IMR-90 (cell line): Measurements from ENCODE around the gene CD68. TPM values are rescaled to one million over a fixed set of nuclear protein-coding genes. Genes with fewer than 3 reads are reported as not detected.
A peak's percentile ranks its signal among the peaks of the same experiment; 100 is the strongest.

Experiments used
- ATAC-seq: fragments of 200-7000 bp; cut with Tn5 transposase; 2 replicates; pipeline ENCODE4 v1.9.1; 2020; ENCODE audit warnings: low read depth, mild to moderate bottlenecking, moderate library complexity
- BruUV-seq: library from RNA; stranded (reverse); fragments of 400-500 nt; replicated peaks from 2 replicates; lab custom pipeline; 2021; lab: Mats Ljungman, UMichigan
- CTCF ChIA-PET: fragments of 300-600 bp; formaldehyde crosslinking; extraction: SDS; loops from one replicate; lab custom pipeline; 2021; ENCODE audit warnings: antibody characterized with exemption; lab: Yijun Ruan, JAX
- POLR2A ChIA-PET: fragments of 300-600 bp; sonication (Branson Sonifier 250); formaldehyde crosslinking; loops from one replicate; lab custom pipeline; 2022; ENCODE audit warnings: antibody characterized with exemption; ENCODE audit not compliant: unreplicated experiment; lab: Charles Lee
- DNase-seq: peaks from one replicate; pipeline ENCODE4 v3.0.0; 2013
- H2AFZ ChIP-seq: replicated peaks from 2 replicates; pipeline ENCODE3; 2013; ENCODE audit warnings: low read length, mild to moderate bottlenecking; ENCODE audit not compliant: poor library complexity
- H2AK5ac ChIP-seq: 2 replicates; pipeline ENCODE4 v1.6.1; 2013; ENCODE audit warnings: low read depth, low read length, inconsistent platforms
- H2AK9ac ChIP-seq: replicated peaks from 2 replicates; pipeline ENCODE3; 2013; ENCODE audit warnings: mild to moderate bottlenecking, low read depth, low read length, moderate library complexity; ENCODE audit not compliant: poor library complexity
- H2BK120ac ChIP-seq: 2 replicates; pipeline ENCODE4 v1.6.1; 2013; ENCODE audit warnings: low read depth, low read length, inconsistent platforms
- H2BK15ac ChIP-seq: 3 replicates; pipeline ENCODE4 v1.6.1; 2013; ENCODE audit warnings: low read depth, low read length, inconsistent platforms
- H2BK20ac ChIP-seq: 2 replicates; pipeline ENCODE4 v1.6.1; 2013; ENCODE audit warnings: low read depth, mild to moderate bottlenecking, inconsistent platforms, low read length, moderate library complexity
- H2BK5ac ChIP-seq: 2 replicates; pipeline ENCODE4 v1.6.1; 2013; ENCODE audit warnings: mild to moderate bottlenecking, low read depth, low read length, inconsistent platforms; ENCODE audit not compliant: poor library complexity, severe bottlenecking
- H3K14ac ChIP-seq: replicated peaks from 2 replicates; pipeline ENCODE4 v1.6.1; 2013; ENCODE audit warnings: low read depth, low read length, inconsistent platforms
- H3K18ac ChIP-seq: 2 replicates; pipeline ENCODE4 v1.6.1; 2013; ENCODE audit warnings: low read depth, low read length, control low read depth
- H3K23ac ChIP-seq: 2 replicates; pipeline ENCODE4 v1.6.1; 2013; ENCODE audit warnings: low read depth, low read length, inconsistent platforms
- H3K27ac ChIP-seq: 2 replicates; pipeline ENCODE4 v1.5.1; 2013; ENCODE audit warnings: mild to moderate bottlenecking, control low read depth, low read length; ENCODE audit not compliant: insufficient read depth
- H3K27me3 ChIP-seq: 2 replicates; pipeline ENCODE4 v1.6.1; 2013; ENCODE audit warnings: low read length; ENCODE audit not compliant: control insufficient read depth, insufficient read depth
- H3K36me3 ChIP-seq: 2 replicates; pipeline ENCODE4 v1.6.1; 2013; ENCODE audit warnings: low read length, mixed read lengths; ENCODE audit not compliant: control insufficient read depth, insufficient read depth
- H3K4ac ChIP-seq: 2 replicates; pipeline ENCODE4 v1.6.1; 2013; ENCODE audit warnings: low read depth, low read length, inconsistent platforms
- H3K4me1 ChIP-seq: 2 replicates; pipeline ENCODE4 v1.6.1; 2013; ENCODE audit warnings: low read length, mixed read lengths; ENCODE audit not compliant: control insufficient read depth, insufficient read depth
- H3K4me2 ChIP-seq: 2 replicates; pipeline ENCODE4 v1.6.1; 2013; ENCODE audit warnings: low read depth, mild to moderate bottlenecking, control low read depth, low read length, moderate library complexity
- H3K4me3 ChIP-seq: 2 replicates; pipeline ENCODE4 v1.5.1; 2013; ENCODE audit warnings: low read depth, mild to moderate bottlenecking, control low read depth, low read length, moderate library complexity; ENCODE audit not compliant: insufficient read depth
- H3K56ac ChIP-seq: 2 replicates; pipeline ENCODE4 v1.6.1; 2013; ENCODE audit warnings: low read length, inconsistent platforms; ENCODE audit not compliant: insufficient read depth; ENCODE audit errors: extremely low read depth
- H3K79me1 ChIP-seq, 2 experiments: 2 replicates each; pipeline ENCODE4 v1.6.1; 2013; ENCODE audit warnings: low read length in 2 of 2, inconsistent platforms in 1 of 2, low read depth in 1 of 2
- H3K9ac ChIP-seq: 2 replicates; pipeline ENCODE4 v1.6.1; 2013; ENCODE audit warnings: low read depth, low read length, control low read depth
- H3K9me1 ChIP-seq: 2 replicates; pipeline ENCODE4 v1.6.1; 2013; ENCODE audit warnings: low read length, inconsistent platforms; ENCODE audit not compliant: insufficient read depth
- H3K9me3 ChIP-seq: 2 replicates; pipeline ENCODE4 v1.6.1; 2013; ENCODE audit warnings: low read length; ENCODE audit not compliant: control insufficient read depth, insufficient read depth
- H4K20me1 ChIP-seq: 2 replicates; pipeline ENCODE4 v1.6.1; 2013; ENCODE audit warnings: low read length, inconsistent platforms; ENCODE audit not compliant: insufficient read depth
- H4K5ac ChIP-seq: 2 replicates; pipeline ENCODE4 v1.6.1; 2013; ENCODE audit warnings: mild to moderate bottlenecking, low read depth, low read length, control low read depth
- H4K8ac ChIP-seq, 2 experiments: 2 replicates each; pipeline ENCODE4 v1.6.1; 2013; ENCODE audit warnings: low read depth in 2 of 2, low read length in 2 of 2, control low read depth in 1 of 2, inconsistent platforms in 1 of 2
- H4K91ac ChIP-seq: 2 replicates; pipeline ENCODE4 v1.6.1; 2013; ENCODE audit warnings: low read depth, low read length, inconsistent platforms; ENCODE audit not compliant: insufficient read depth
- CEBPB ChIP-seq: IDR thresholded peaks from 2 replicates; pipeline ENCODE4 v1.6.1; 2012; ENCODE audit warnings: low read depth, low read length, improper control_type of control experiment
- CHD1 ChIP-seq: IDR thresholded peaks from 2 replicates; pipeline ENCODE4 v1.6.1; 2012; ENCODE audit warnings: low read depth, low read length, improper control_type of control experiment
- MAFK ChIP-seq: IDR thresholded peaks from 2 replicates; pipeline ENCODE4 v1.6.1; 2012; ENCODE audit warnings: low read depth, low read length, improper control_type of control experiment
- MAZ ChIP-seq: IDR thresholded peaks from 2 replicates; pipeline ENCODE4 v1.6.1; 2012; ENCODE audit warnings: low read depth, mild to moderate bottlenecking, low read length, improper control_type of control experiment, moderate library complexity, borderline replicate concordance
- MXI1 ChIP-seq: IDR thresholded peaks from 2 replicates; pipeline ENCODE4 v1.6.1; 2012; ENCODE audit warnings: low read depth, mild to moderate bottlenecking, low read length, moderate library complexity, borderline replicate concordance
- NFE2L2 ChIP-seq: fragments of 150-350 bp; IDR thresholded peaks from 2 replicates; pipeline ENCODE4 v1.6.1; 2016; ENCODE audit warnings: low read depth, mild to moderate bottlenecking, low read length
- RAD21 ChIP-seq: IDR thresholded peaks from 2 replicates; pipeline ENCODE4 v1.6.1; 2012; ENCODE audit warnings: low read length, improper control_type of control experiment
- RCOR1 ChIP-seq: IDR thresholded peaks from 2 replicates; pipeline ENCODE4 v1.6.1; 2012; ENCODE audit warnings: mild to moderate bottlenecking, low read length, improper control_type of control experiment; ENCODE audit not compliant: insufficient replicate concordance
- WGBS, 2 experiments: methylation state at CpG; one replicate each; pipeline versions ENCODE4 v1.1.5 to v1.1.7; 2013; ENCODE audit warnings: missing lambda C conversion rate in 2 of 2; ENCODE audit not compliant: insufficient read length in 1 of 2; ENCODE audit errors: extremely low coverage in 2 of 2; 5-methylcytosine and 5-hydroxymethylcytosine counted together
- dilution Hi-C: fragments of 300-500 bp; cut with HindIII; formaldehyde crosslinking; loops from one replicate; pipeline ENCODE4 v1.14.3; 2018; ENCODE audit warnings: low sequenced_read_pairs; ENCODE audit not compliant: unreplicated experiment
- in situ Hi-C: fragments of 300-500 bp; cut with MboI; formaldehyde crosslinking; loops from 3 replicates; pipeline ENCODE4 v1.14.3; 2019; ENCODE audit warnings: low sequenced_read_pairs, inconsistent platforms, mixed read lengths
- intact Hi-C: fragments of 100-400 bp; cut with micrococcal nuclease; formaldehyde crosslinking; loops from 2 replicates; pipeline ENCODE4 v1.10.0; 2022
- polyA plus RNA-seq, 3 experiments: library from polyadenylated mRNA; depleted of rRNA; stranded (reverse); fragments of >200 nt; gene quantifications; 2 replicates each; pipeline ENCODE4 v1.2.3, GENCODE V29; 2012; ENCODE audit warnings: low replicate concordance in 1 of 3
- total RNA-seq: library from RNA; depleted of rRNA; stranded (reverse); fragments of >200 nt; gene quantifications from 2 replicates; pipeline ENCODE4 v1.2.3, GENCODE V29; 2012
- TF ChIP-seq, protein P1 (sequence below): fragments of 150-350 bp; IDR thresholded peaks from 2 replicates; pipeline ENCODE4 v1.6.1; 2016; ENCODE audit warnings: low read depth, mild to moderate bottlenecking, low read length, moderate library complexity, borderline replicate concordance
- TF ChIP-seq, protein P2 (sequence below): conservative IDR thresholded peaks from 2 replicates; pipeline ENCODE4 v1.5.1; 2012; ENCODE audit warnings: mild to moderate bottlenecking, low read depth, low read length, improper control_type of control experiment

CD68 gene
- total and polyA plus RNA-seq, 2 of the 4 experiments (the other 2 are of a cell fraction): 16.0 to 43.1 TPM

DNA sequence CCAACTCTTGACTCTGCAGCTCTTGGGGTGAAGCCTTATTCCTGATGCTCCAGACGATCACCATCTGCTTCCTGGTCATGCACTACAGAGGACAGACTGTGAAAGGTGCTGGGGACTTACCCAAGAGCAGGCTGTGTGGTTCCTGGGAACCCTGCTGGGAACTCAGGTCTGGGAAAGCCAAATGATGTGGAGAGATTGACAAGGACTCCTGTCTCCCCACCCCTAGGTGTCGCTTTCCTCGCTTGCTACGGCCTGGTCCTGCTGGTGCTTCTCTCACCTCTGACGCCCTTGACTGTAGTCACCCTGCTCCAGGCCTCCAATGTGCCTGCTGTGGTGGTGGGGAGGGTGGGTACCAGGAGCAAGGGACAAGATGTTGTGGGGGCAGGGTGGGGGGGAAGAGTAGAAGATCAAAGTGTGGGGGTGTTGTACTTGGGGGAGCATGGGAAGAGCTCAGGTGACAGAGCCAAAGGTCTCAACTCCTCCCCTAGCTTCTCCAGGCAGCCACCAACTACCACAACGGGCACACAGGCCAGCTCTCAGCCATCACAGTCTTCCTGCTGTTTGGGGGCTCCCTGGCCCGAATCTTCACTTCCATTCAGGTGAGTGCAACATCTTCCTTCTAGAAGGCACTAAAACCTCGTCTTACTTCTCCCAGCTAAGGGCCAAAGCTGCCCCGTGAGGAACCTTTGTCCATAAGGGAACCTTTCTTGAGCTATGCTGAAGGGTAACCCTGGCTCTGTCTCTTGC, 7.4 kb downstream of the CD68 start (continued):
- TF ChIP-seq MAZ (no peak), NFE2L2 (no peak)

DNA sequence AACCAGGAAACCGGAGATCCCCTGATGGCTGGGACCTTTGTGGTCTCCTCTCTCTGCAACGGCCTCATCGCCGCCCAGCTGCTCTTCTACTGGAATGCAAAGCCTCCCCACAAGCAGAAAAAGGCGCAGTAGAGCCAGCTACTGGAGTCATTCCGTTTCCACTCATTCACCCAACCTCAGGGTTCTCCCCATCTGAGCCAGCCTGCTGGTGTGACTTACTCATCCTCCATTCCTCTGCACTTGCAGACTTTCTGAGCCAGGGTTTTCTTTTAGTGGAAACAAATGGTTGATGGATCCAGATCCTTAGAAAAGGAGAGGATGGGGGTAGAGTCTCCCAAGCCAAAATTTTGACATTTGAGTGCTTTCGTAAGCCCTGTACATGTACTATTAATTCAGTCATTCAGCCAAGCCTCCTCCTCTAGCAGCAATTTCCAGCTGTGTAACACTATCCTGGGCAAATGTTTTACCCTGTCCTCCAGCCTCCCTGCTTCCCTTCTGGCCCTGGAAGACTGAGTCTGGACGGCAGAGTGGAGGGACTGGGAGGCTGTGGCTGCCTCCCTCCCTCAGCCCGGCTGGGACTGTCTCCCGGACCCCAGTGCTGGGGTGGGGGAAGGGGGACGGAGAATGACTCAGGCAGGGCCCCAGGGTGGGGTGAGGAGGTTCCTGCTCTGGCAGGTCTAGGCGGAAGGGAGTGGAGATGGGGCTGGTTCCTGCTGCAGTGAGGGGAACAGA, 8.1 kb downstream of the CD68 start:
- peak overlapping the region; percentile 90 for H2BK5ac ChIP-seq
- dilution Hi-C loops: no loop called here
- no peaks in the 10 kb centered on the region for H3K27me3 ChIP-seq
- peak overlapping the region; percentile 60 for H3K56ac ChIP-seq
- peak overlapping the region; percentile 13; the same call in 1 of the 2 replicates for H3K9ac ChIP-seq
- peaks cover 18% of the 10 kb centered on the region for H3K9me1 ChIP-seq
- H3K18ac ChIP-seq: no peak overlapping the region
- peak overlapping the region; percentile 88 for H3K23ac ChIP-seq
- peak overlapping the region; percentile 78 for H3K14ac ChIP-seq
- peaks cover 29% of the 10 kb centered on the region for H3K36me3 ChIP-seq
- H4K5ac ChIP-seq: peak overlapping the region; percentile 35; the same call in 1 of the 2 replicates
- H3K4me3 ChIP-seq: no peak overlapping the region
- peak overlapping the region; percentile 82 for H3K27ac ChIP-seq
- WGBS, 2 experiments: 7% methylated on average over 4 of the region's 12 CpGs; no CpG with 5 or more reads in 1 of the 2 experiments
- H2BK20ac ChIP-seq: peak overlapping the region; percentile 9; the same call in 1 of the 2 replicates
- H4K91ac ChIP-seq: peak overlapping the region; percentile 71
- peak overlapping the region; percentile 96 for H2AK9ac ChIP-seq
- peak; percentile 98 for DNase-seq
- H4K20me1 ChIP-seq: peaks cover 15% of the 10 kb centered on the region
- peak overlapping the region; percentile 35; the same call in 1 of the 2 replicates for H2BK120ac ChIP-seq
- H3K4me1 ChIP-seq: peaks cover 42% of the 10 kb centered on the region
- peak overlapping the region; percentile 76 for H2AK5ac ChIP-seq
- H4K8ac ChIP-seq: peak overlapping the region; percentile 20 to 87; a peak in 3 of 4 replicates
- CTCF ChIA-PET: interaction anchor here (0.9 kb wide), 1 partner anchor 27 kb away, joined by 4 read pairs; no protein-coding TSS in a partner anchor
- H2AFZ ChIP-seq: peak overlapping the region; percentile 73
- H3K79me1 ChIP-seq: peaks cover 21 to 77% of the 10 kb centered on the region in 2 experiments
- in situ Hi-C loops: no loop called here
- no TSS peak for BruUV-seq
- peak overlapping the region; percentile 36 for H3K4me2 ChIP-seq
- H3K9me3 ChIP-seq: no peaks in the 10 kb centered on the region
- intact Hi-C loops: loop anchor here (1.0 to 2.0 kb wide), 2 partner anchors 101 to 307 kb away; partner anchors contain the start of genes SLC2A4 and WRAP53
- ATAC-seq: peak; percentile 52
- H2BK15ac ChIP-seq: peak overlapping the region; percentile 64; the same call in 2 of the 3 replicates
- peak overlapping the region; percentile 90 for H3K4ac ChIP-seq
- POLR2A ChIA-PET: interaction anchor here (1.4 kb wide), 1 partner anchor 11 kb away, joined by 4 read pairs; no protein-coding TSS in a partner anchor
- TF ChIP-seq, protein P1, sequence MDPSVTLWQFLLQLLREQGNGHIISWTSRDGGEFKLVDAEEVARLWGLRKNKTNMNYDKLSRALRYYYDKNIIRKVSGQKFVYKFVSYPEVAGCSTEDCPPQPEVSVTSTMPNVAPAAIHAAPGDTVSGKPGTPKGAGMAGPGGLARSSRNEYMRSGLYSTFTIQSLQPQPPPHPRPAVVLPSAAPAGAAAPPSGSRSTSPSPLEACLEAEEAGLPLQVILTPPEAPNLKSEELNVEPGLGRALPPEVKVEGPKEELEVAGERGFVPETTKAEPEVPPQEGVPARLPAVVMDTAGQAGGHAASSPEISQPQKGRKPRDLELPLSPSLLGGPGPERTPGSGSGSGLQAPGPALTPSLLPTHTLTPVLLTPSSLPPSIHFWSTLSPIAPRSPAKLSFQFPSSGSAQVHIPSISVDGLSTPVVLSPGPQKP: no peak
- no peak for TF ChIP-seq CHD1
- TF ChIP-seq CEBPB: no peak
- TF ChIP-seq RAD21: peak; percentile 35
- no peak for TF ChIP-seq NFE2L2
- peak; percentile 63 for TF ChIP-seq RCOR1
- no peak for TF ChIP-seq MXI1
- TF ChIP-seq MAZ: peak; percentile 63
- TF ChIP-seq, protein P2, sequence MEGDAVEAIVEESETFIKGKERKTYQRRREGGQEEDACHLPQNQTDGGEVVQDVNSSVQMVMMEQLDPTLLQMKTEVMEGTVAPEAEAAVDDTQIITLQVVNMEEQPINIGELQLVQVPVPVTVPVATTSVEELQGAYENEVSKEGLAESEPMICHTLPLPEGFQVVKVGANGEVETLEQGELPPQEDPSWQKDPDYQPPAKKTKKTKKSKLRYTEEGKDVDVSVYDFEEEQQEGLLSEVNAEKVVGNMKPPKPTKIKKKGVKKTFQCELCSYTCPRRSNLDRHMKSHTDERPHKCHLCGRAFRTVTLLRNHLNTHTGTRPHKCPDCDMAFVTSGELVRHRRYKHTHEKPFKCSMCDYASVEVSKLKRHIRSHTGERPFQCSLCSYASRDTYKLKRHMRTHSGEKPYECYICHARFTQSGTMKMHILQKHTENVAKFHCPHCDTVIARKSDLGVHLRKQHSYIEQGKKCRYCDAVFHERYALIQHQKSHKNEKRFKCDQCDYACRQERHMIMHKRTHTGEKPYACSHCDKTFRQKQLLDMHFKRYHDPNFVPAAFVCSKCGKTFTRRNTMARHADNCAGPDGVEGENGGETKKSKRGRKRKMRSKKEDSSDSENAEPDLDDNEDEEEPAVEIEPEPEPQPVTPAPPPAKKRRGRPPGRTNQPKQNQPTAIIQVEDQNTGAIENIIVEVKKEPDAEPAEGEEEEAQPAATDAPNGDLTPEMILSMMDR: peak; percentile 27; the same call in 1 of the 2 replicates
- TF ChIP-seq MAFK: no peak
